Cardiac muscle cell (in vitro differentiated cells and primary cell): ENCODE results near the gene VPS54. TPM values are rescaled to one million over a fixed set of nuclear protein-coding genes. Genes with fewer than 3 reads are reported as not detected.
"Not testable (repeated sequence)": the region's sequence is repeated elsewhere in the genome, so short reads cannot be mapped to it uniquely, and the experiment has no call there.

Experiments used
- DNase-seq, 2 donors: peaks; one replicate each; pipeline versions ENCODE4 v3.0.0 to v3.0.0-alpha.2; 2010 to 2017; ENCODE audit warnings: low read depth in 1 of 2, low spot score in 1 of 2
- H3K27ac ChIP-seq: fragments of 200-600 bp; sonication (generic); 2 replicates; pipeline ENCODE4 v1.5.1; 2016
- H3K27me3 ChIP-seq: fragments of 200-600 bp; sonication (generic); 2 replicates; pipeline ENCODE4 v1.6.0; 2016; ENCODE audit warnings: control low read depth
- H3K36me3 ChIP-seq: fragments of 200-600 bp; sonication (generic); 2 replicates; pipeline ENCODE4 v1.5.1; 2016; ENCODE audit warnings: control low read depth
- H3K4me1 ChIP-seq: fragments of 200-600 bp; sonication (generic); 2 replicates; pipeline ENCODE4 v1.8.1; 2017; ENCODE audit warnings: low read depth, mild to moderate bottlenecking, mixed run types
- H3K4me3 ChIP-seq: fragments of 200-600 bp; sonication (generic); 2 replicates; pipeline ENCODE4 v1.5.1; 2016; ENCODE audit warnings: mild to moderate bottlenecking
- H3K9me3 ChIP-seq: fragments of 200-600 bp; sonication (generic); 2 replicates; pipeline ENCODE4 v1.5.1; 2017; ENCODE audit warnings: low read depth, mild to moderate bottlenecking, control low read depth
- CTCF ChIP-seq: IDR thresholded peaks from 2 replicates; pipeline ENCODE4 v1.5.1; 2012; ENCODE audit warnings: low read depth, mild to moderate bottlenecking, low read length
- polyA plus RNA-seq: library from polyadenylated mRNA; unstranded; fragments of >200 nt; fragmentation: Nextera tagmentation; extraction: Ambion mirVana; gene quantifications from 2 replicates; pipeline ENCODE4 v1.2.1, GENCODE V29; 2016
- total RNA-seq: library from RNA; depleted of rRNA; stranded (reverse); fragments of >200 nt; gene quantifications from 2 replicates; pipeline ENCODE4 v1.2.3, GENCODE V29; 2016

VPS54 gene
- total and polyA plus RNA-seq, 2 experiments from 2014 or later = 18.7 to 22.4 TPM

- Histone ChIP-seq H3K27me3 (no peaks in the 10 kb centered on the region), H3K4me1 (no peaks in the 10 kb centered on the region), H3K4me3 (no peak overlapping the region), H3K27ac (no peak overlapping the region), H3K9me3 (no peaks in the 10 kb centered on the region), H3K36me3 (peaks cover 27% of the 10 kb centered on the region)
- peak in 1 of 2 donors; percentile 6 for DNase-seq
- TF ChIP-seq CTCF = no peak
Observed at GRCh38 chr2:63942788-63943187, 76.4 kb downstream of the VPS54 start.

- not testable (repeated sequence) for H3K9me3 ChIP-seq, H3K4me3 ChIP-seq, DNase-seq, H3K4me1 ChIP-seq, H3K27ac ChIP-seq, H3K27me3 ChIP-seq
- peaks cover 15% of the 10 kb centered on the region for H3K36me3 ChIP-seq
Observed at GRCh38 chr2:63932104-63932503, 87.1 kb downstream of the VPS54 start.

GRCh38 chr2:63926815-63927214 lies 92.4 kb downstream of the VPS54 start:
- Histone ChIP-seq H3K9me3 (no peaks in the 10 kb centered on the region), H3K27ac (no peak overlapping the region), H3K4me3 (no peak overlapping the region), H3K36me3 (no peaks in the 10 kb centered on the region), H3K4me1 (no peaks in the 10 kb centered on the region), H3K27me3 (no peaks in the 10 kb centered on the region)
- TF ChIP-seq CTCF = no peak
- no peak for DNase-seq

GRCh38 chr2:63914311-63914710 lies 104.9 kb downstream of the VPS54 start:
- TF ChIP-seq CTCF = no peak
- no peak for DNase-seq
- no peaks in the 10 kb centered on the region for H3K9me3 ChIP-seq
- H3K4me3 ChIP-seq = no peak overlapping the region
- H3K36me3 ChIP-seq = peaks cover 51% of the 10 kb centered on the region
- H3K4me1 ChIP-seq = no peaks in the 10 kb centered on the region
- H3K27ac ChIP-seq = no peak overlapping the region
- no peaks in the 10 kb centered on the region for H3K27me3 ChIP-seq

GRCh38 chr2:63903003-63903402 lies 116.2 kb downstream of the VPS54 start:
- Histone ChIP-seq H3K27me3 (no peaks in the 10 kb centered on the region), H3K9me3 (no peaks in the 10 kb centered on the region), H3K36me3 (peaks cover 16% of the 10 kb centered on the region), H3K4me3 (no peak overlapping the region), H3K4me1 (peaks cover 11% of the 10 kb centered on the region), H3K27ac (no peak overlapping the region)
- DNase-seq = peak in 1 of 2 donors; percentile 12
- TF ChIP-seq CTCF = no peak

- no peak for DNase-seq
- no peaks in the 10 kb centered on the region for H3K27me3 ChIP-seq
- H3K4me1 ChIP-seq = peaks cover 11% of the 10 kb centered on the region
- no peak overlapping the region for H3K27ac ChIP-seq
- H3K9me3 ChIP-seq = no peaks in the 10 kb centered on the region
- no peak overlapping the region for H3K4me3 ChIP-seq
- TF ChIP-seq CTCF = no peak
- H3K36me3 ChIP-seq = peaks cover 22% of the 10 kb centered on the region
Observed at GRCh38 chr2:63902149-63902548, 117.1 kb downstream of the VPS54 start.
